Gastroesophageal sphincter (tissue), 4 donors: ENCODE data around the gene MYMX. TPM values are rescaled to one million over a fixed set of nuclear protein-coding genes. Genes with fewer than 3 reads are reported as not detected.

Experiments
- ATAC-seq: fragments of 150-250 bp; one replicate; pipeline ENCODE4 v1.9.1; 2016; ENCODE audit warnings: mild to moderate bottlenecking, moderate library complexity
- H3K27ac ChIP-seq, 4 donors: fragments of 200-600 bp; sonication (generic) in 3 of 4; 1 replicate in 3 of 4; 2 replicates in 1 of 4; pipeline ENCODE4 v1.5.1; 2016 to 2019
- H3K27me3 ChIP-seq: fragments of 200-600 bp; sonication (generic); one replicate; pipeline ENCODE4 v1.5.1; 2019
- H3K36me3 ChIP-seq, 2 donors: fragments of 200-600 bp; sonication (generic); one replicate each; pipeline ENCODE4 v1.5.1; 2019; ENCODE audit warnings: control low read depth in 1 of 2
- H3K4me1 ChIP-seq, 3 donors: fragments of 200-600 bp; sonication (generic); 1 replicate in 2 of 3; 2 replicates in 1 of 3; pipeline ENCODE4 v1.5.1; 2016 to 2019; ENCODE audit warnings: control low read depth in 2 of 3
- H3K4me3 ChIP-seq, 2 donors: fragments of 200-600 bp; sonication (generic); one replicate each; pipeline ENCODE4 v1.5.1; 2019; ENCODE audit warnings: mild to moderate bottlenecking in 1 of 2, moderate library complexity in 1 of 2
- H3K9me3 ChIP-seq, 3 donors: fragments of 200-600 bp; sonication (generic); one replicate each; pipeline ENCODE4 v1.5.1; 2017 to 2019; ENCODE audit warnings: control low read depth in 2 of 3
- CTCF ChIP-seq, 4 experiments: fragments of 200-600 bp in 2 of 4; fragments of 450-650 bp in 2 of 4; sonication (generic) in 1 of 4; IDR thresholded peaks; one replicate each; pipeline ENCODE4 v1.5.1; 2017 to 2019; ENCODE audit warnings: antibody characterized with exemption in 4 of 4, mild to moderate bottlenecking in 2 of 4, moderate library complexity in 2 of 4
- EP300 ChIP-seq: sonication (generic); formaldehyde crosslinking; IDR thresholded peaks from one replicate; pipeline ENCODE4 v1.6.1; 2017; ENCODE audit warnings: antibody characterized with exemption, mild to moderate bottlenecking
- POLR2A ChIP-seq, 2 donors: fragments of 450-650 bp; IDR thresholded peaks; one replicate each; pipeline ENCODE4 v1.6.1; 2017; ENCODE audit warnings: antibody characterized with exemption in 2 of 2, mild to moderate bottlenecking in 2 of 2, moderate library complexity in 1 of 2
- POLR2AphosphoS5 ChIP-seq: sonication (generic); formaldehyde crosslinking; IDR thresholded peaks from one replicate; pipeline ENCODE4 v1.6.1; 2017; ENCODE audit warnings: antibody characterized with exemption
- WGBS, 2 donors: methylation state at CpG; one replicate each; pipeline ENCODE4 v1.1.5; 2018; ENCODE audit warnings: low coverage in 1 of 2; 5-methylcytosine and 5-hydroxymethylcytosine counted together
- total RNA-seq, 4 donors: library from RNA; depleted of rRNA; stranded (reverse); fragments of >200 nt; gene quantifications; one replicate each; pipeline ENCODE4 v1.1.0, GENCODE V29; 2016

MYMX gene
- total RNA-seq, 4 donors from 2014 or later, result 1.4 TPM; not detected in 3

DNA sequence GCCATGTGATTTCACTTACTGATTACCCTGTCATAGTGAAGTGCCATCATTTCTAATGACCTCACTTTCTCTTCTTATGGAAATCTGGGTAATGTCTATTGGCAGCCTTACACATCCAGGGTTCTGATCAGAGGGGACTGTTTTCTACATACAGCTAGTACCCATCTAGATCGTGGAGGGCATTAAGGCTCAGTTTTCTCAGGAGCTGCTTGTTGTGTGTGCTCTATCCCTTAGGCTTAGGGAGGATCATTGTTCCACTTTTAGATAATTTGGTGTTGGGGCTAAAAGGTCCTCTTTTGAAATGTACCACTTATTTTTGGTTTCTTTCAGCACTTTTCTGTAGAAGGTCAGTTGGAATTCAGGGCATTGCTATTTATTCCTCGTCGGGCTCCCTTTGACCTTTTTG lies 34.0 kb downstream of the MYMX start:
- Histone ChIP-seq H3K36me3 (peaks cover 0 to 74% of the 10 kb centered on the region in 2 donors), H3K27ac (no peak overlapping the region), H3K4me1 (peaks cover 0 to 81% (median 15%) of the 10 kb centered on the region in 3 donors), H3K4me3 (no peak overlapping the region), H3K27me3 (no peaks in the 10 kb centered on the region), H3K9me3 (no peaks in the 10 kb centered on the region)
- WGBS, 2 donors, result 49 to 69% methylated on average over 3 of the region's 3 CpGs
- TF ChIP-seq POLR2AphosphoS5 (peak; percentile 4), EP300 (no peak)
- ATAC-seq, result no peak

DNA sequence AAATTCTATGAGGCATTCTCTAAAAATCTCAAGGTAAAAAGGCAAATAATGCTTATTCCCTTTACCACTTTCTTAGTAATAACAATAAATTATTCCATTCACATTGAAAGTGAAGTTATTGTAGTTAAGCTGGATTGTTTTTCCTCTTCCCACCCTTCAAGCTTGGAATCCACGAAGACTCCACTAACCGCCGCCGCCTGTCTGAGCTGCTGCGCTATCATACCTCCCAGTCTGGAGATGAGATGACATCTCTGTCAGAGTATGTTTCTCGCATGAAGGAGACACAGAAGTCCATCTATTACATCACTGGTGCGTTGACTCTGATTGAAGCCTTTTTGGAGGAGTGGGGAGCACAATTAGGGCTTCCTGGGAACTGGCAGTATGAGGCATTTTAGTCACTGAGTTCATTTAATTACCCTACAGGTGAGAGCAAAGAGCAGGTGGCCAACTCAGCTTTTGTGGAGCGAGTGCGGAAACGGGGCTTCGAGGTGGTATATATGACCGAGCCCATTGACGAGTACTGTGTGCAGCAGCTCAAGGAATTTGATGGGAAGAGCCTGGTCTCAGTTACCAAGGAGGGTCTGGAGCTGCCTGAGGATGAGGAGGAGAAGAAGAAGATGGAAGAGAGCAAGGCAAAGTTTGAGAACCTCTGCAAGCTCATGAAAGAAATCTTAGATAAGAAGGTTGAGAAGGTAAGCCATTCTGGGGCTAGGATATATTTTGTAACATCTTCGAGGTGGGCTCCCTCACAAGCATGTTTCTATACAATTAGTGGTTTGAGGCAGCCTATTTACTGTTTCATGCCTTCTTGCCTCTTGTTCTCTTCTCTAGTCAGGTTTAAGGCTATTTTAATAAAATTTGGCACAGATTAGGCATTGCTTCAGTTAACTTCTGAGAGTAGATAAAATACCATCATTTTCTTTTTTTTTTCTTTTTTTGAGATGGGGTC lies 35.1 kb downstream of the MYMX start:
- no peak overlapping the region for H3K27ac ChIP-seq
- H3K27me3 ChIP-seq, result no peaks in the 10 kb centered on the region
- 84 to 91% methylated on average over 7 to 14 of the region's 14 CpGs for WGBS, 2 donors
- TF ChIP-seq POLR2A (IDR thresholded peaks at IDR 0.05), result no peak
- TF ChIP-seq POLR2AphosphoS5, result no peak
- TF ChIP-seq CTCF (IDR thresholded peaks at IDR 0.05), result no peak
- TF ChIP-seq EP300, result no peak
- no peak for ATAC-seq
- peaks cover 0 to 88% (median 22%) of the 10 kb centered on the region in 3 donors for H3K4me1 ChIP-seq
- no peak overlapping the region for H3K4me3 ChIP-seq
- no peaks in the 10 kb centered on the region for H3K9me3 ChIP-seq
- peaks cover 0 to 78% of the 10 kb centered on the region in 2 donors for H3K36me3 ChIP-seq

- peaks cover 0 to 90% (median 24%) of the 10 kb centered on the region in 3 donors for H3K4me1 ChIP-seq
- H3K4me3 ChIP-seq, result no peak overlapping the region
- H3K36me3 ChIP-seq, result peaks cover 0 to 77% of the 10 kb centered on the region in 2 donors
- WGBS, 2 donors, result 53 to 73% methylated on average over 4 to 10 of the region's 10 CpGs
- TF ChIP-seq EP300, result no peak
- TF ChIP-seq POLR2AphosphoS5, result no peak
- peak in 3 of 4 experiments; percentile 41 to 50 (median 43) for TF ChIP-seq CTCF (IDR thresholded peaks at IDR 0.05)
- ATAC-seq, result no peak
- no peak overlapping the region for H3K27ac ChIP-seq
- H3K9me3 ChIP-seq, result no peaks in the 10 kb centered on the region
- no peaks in the 10 kb centered on the region for H3K27me3 ChIP-seq
Observed at GRCh38 chr6:44253307-44254101, 36.8 kb downstream of the MYMX start.

GRCh38 chr6:44254191-44255104 lies 37.7 kb downstream of the MYMX start:
- peaks cover 0 to 77% of the 10 kb centered on the region in 2 donors for H3K36me3 ChIP-seq
- no peak for ATAC-seq
- H3K27me3 ChIP-seq, result no peaks in the 10 kb centered on the region
- no peaks in the 10 kb centered on the region for H3K9me3 ChIP-seq
- peak overlapping the region in 1 of 4 donors; percentile 92 for H3K27ac ChIP-seq
- TF ChIP-seq POLR2AphosphoS5 (no peak), CTCF (IDR thresholded peaks at IDR 0.05) (no peak), EP300 (no peak)
- WGBS, 2 donors, result 55 to 60% methylated on average over 1 to 2 of the region's 12 CpGs
- peaks cover 0 to 80% (median 16%) of the 10 kb centered on the region in 3 donors for H3K4me1 ChIP-seq
- H3K4me3 ChIP-seq, result no peak overlapping the region
